RWPE1 (cell line): ENCODE data around the gene AXL.

Experiments
- CTCF ChIA-PET: fragments of 350-600 bp; sonication (Branson Sonifier 250); formaldehyde crosslinking; extraction: SDS; loops from one replicate; lab custom pipeline; 2021; lab: Yijun Ruan, JAX
- POLR2A ChIA-PET: fragments of 400-600 bp; formaldehyde crosslinking; extraction: SDS; loops from one replicate; lab custom pipeline; 2020; ENCODE audit warnings: antibody characterized with exemption; ENCODE audit not compliant: low non-redundant PET; lab: Yijun Ruan, JAX
- DNase-seq: peaks from one replicate; pipeline ENCODE4 v3.0.0; 2012; ENCODE audit warnings: low spot score
- H3K27ac ChIP-seq: fragments of 450-650 bp; 2 replicates; pipeline ENCODE4 v1.5.1; 2017
- TF ChIP-seq, protein P1 (sequence below): fragments of 450-650 bp; conservative IDR thresholded peaks from 2 replicates; pipeline ENCODE4 v1.5.1; 2017; ENCODE audit warnings: low read depth, mild to moderate bottlenecking

AXL gene

DNA sequence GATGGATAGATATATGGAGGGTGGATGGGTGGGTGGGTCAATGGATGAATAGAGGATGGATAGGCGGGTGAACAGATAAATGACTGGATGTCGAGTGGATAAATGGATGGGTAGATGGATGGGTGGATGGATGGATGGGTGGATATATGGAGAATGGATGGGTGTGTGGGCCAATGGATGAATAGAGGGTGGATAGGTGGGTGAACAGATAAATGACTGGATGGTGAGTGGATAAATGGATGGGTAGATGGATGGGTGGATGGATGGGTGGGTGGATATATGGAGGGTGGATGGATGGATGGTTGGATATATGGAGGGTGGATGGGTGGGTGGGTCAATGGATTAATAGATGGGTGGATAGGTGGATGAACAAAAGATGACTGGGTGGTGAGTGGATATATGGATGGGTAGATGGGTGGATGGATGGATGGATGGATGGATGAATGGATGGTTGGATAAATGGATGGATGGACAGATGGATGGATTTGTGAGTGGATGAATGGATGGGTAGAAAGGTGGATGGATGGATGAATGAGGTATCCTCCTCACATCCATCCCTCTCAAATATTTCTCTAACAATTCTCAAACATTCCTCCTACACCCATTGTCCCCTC is 21.0 kb downstream of the AXL start:
- TF ChIP-seq, protein P1, sequence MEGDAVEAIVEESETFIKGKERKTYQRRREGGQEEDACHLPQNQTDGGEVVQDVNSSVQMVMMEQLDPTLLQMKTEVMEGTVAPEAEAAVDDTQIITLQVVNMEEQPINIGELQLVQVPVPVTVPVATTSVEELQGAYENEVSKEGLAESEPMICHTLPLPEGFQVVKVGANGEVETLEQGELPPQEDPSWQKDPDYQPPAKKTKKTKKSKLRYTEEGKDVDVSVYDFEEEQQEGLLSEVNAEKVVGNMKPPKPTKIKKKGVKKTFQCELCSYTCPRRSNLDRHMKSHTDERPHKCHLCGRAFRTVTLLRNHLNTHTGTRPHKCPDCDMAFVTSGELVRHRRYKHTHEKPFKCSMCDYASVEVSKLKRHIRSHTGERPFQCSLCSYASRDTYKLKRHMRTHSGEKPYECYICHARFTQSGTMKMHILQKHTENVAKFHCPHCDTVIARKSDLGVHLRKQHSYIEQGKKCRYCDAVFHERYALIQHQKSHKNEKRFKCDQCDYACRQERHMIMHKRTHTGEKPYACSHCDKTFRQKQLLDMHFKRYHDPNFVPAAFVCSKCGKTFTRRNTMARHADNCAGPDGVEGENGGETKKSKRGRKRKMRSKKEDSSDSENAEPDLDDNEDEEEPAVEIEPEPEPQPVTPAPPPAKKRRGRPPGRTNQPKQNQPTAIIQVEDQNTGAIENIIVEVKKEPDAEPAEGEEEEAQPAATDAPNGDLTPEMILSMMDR: no peak
- no peak for DNase-seq
- POLR2A ChIA-PET: no interaction called here
- CTCF ChIA-PET: no interaction called here
- no peak overlapping the region for H3K27ac ChIP-seq

DNA sequence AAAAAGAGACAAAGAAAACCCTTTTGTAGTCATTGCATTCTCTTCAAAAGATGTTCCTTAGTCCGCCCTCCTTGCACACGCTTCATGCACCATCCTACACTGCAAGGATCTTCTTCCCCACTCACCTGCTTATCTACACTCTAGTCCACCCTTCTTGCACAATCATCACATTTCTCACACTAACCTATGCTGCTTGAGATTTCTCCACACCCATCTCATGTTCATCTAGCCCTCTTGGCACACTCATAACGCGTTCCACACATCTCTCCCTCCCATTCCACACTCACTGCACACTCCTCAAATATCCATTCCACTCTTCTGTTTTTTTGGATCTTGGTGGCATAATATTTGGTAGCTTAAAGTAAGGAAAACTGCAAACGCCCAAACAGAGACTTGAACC is 22.8 kb downstream of the AXL start:
- ChIA-PET POLR2A (no interaction called here), CTCF (no interaction called here)
- TF ChIP-seq, protein P1: no peak
- no peak overlapping the region for H3K27ac ChIP-seq
- no peak for DNase-seq

DNA sequence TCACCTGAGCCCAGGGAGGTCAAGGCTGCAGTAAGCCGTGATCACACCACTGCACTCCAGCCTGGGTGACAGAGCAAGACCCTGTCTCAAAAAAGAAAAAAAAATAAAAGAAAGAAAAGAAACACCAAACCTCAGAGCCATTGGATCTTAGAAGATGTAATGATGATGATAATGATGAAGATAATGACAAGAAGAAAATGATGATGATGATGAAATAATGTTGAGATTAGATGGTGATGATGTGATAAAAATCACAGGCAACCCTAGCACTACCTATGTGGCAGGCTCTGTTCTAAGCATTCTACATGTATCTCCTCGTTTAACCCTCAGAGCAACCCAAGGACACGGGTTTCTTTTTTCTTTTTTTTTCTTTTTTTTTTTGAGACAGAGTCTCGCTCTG is 25.1 kb downstream of the AXL start:
- CTCF ChIA-PET: no interaction called here
- no peak for DNase-seq
- POLR2A ChIA-PET: no interaction called here
- H3K27ac ChIP-seq: peak overlapping the region; percentile 30; the same call in 1 of the 2 replicates
- TF ChIP-seq, protein P1: no peak

GRCh38 chr19:41245843-41246242 is 26.8 kb downstream of the AXL start:
- POLR2A ChIA-PET: no interaction called here
- CTCF ChIA-PET: interaction anchor here (0.6 kb wide), 1 partner anchor 1008 kb away, joined by 3 read pairs; no protein-coding TSS in a partner anchor
- TF ChIP-seq, protein P1: no peak
- no peak overlapping the region for H3K27ac ChIP-seq
- DNase-seq: no peak

- peak overlapping the region; percentile 6; the same call in 1 of the 2 replicates for H3K27ac ChIP-seq
- ChIA-PET CTCF (interaction anchor here (0.6 kb wide), 1 partner anchor 115 kb away, joined by 6 read pairs; the partner anchor contains the start of gene B9D2), POLR2A (no interaction called here)
- no peak for DNase-seq
- TF ChIP-seq, protein P1: no peak
Measured at GRCh38 chr19:41248895-41249294, 29.9 kb downstream of the AXL start.

DNA sequence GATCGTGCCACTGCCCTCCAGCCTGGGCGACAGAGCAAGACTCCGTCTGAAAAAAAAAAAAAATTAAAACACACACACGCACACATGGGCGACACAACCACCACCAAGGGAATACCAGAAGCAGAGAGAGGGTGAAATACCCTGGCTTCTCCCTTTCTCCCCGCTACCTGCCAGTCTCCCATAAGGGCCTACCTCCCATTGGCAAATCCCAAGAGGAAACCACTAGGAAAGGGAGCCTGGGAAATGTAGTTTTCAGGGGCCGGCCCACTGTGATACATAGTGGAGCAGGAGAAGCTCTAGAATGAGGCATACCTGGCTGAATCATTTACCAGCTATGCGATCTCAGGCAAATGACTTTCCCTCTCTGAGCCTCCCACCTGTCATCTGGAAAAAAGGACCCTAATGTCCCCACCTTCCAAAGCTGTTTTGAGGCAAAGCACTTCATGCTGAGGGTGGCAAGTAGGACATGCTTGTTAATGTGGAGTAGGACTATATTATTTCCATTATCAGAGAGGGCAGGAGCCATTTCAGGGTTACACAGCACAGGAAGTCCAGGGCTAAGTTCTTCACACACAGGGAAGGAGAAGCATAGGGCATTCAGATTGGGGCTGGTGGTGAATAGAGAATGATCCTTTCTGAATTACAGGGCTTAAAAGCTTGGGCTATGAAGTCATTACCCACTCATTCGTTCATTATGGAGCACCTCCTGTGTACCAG is 30.8 kb downstream of the AXL start:
- TF ChIP-seq, protein P1: no peak
- POLR2A ChIA-PET: interaction anchor here (0.6 kb wide), 1 partner anchor 12 kb away, joined by 4 read pairs; no protein-coding TSS in a partner anchor
- H3K27ac ChIP-seq: no peak overlapping the region
- peak; percentile 17 for DNase-seq
- CTCF ChIA-PET: interaction anchor here (0.7 to 1.3 kb wide), 2 partner anchors 13 to 45 kb away, joined by 3 read pairs; no protein-coding TSS in a partner anchor
